ENCODE measurements around the gene GPR55.

GRCh38 chr2:230899786-230900185, 25.3 kb downstream of the GPR55 start:
- no peak for TF ChIP-seq MAX (CRISPR knock-in tag; IDR thresholded peaks at IDR 0.05)
- TF ChIP-seq CTCF (IDR thresholded peaks at IDR 0.05), result no peak
- TF ChIP-seq STAT6 (CRISPR knock-in tag; conservative IDR thresholded peaks at IDR 0.05; ENCODE audit: low read depth), result no peak
- no peak for TF ChIP-seq JUN (CRISPR knock-in tag; IDR thresholded peaks at IDR 0.05)
- TF ChIP-seq USF2 (CRISPR knock-in tag; IDR thresholded peaks at IDR 0.05), result no peak
- TF ChIP-seq ZNF121 (CRISPR knock-in tag; IDR thresholded peaks at IDR 0.05), result no peak
- TF ChIP-seq GABPB1 (CRISPR knock-in tag; IDR thresholded peaks at IDR 0.05), result no peak
- TF ChIP-seq ZNF232 (CRISPR knock-in tag; IDR thresholded peaks at IDR 0.05), result no peak
- no peak for TF ChIP-seq NFYB (CRISPR knock-in tag; conservative IDR thresholded peaks at IDR 0.05; ENCODE audit: low read depth)

Measured in WTC11 (cell line).